Endothelial cell of umbilical vein (primary cell): ENCODE results near the gene TMEM130. TPM values are rescaled to one million over a fixed set of nuclear protein-coding genes. Genes with fewer than 3 reads are reported as not detected.

Experiments
- BruUV-seq: library from RNA; stranded (reverse); fragments of 400-500 nt; replicated peaks from 2 replicates; lab custom pipeline; 2021; lab: Mats Ljungman, UMichigan
- CTCF ChIA-PET: fragments of 300-600, 350-600 bp; sonication (Branson Sonifier 250); formaldehyde crosslinking; loops from one replicate; lab custom pipeline; 2021; ENCODE audit warnings: antibody characterized with exemption, inconsistent platforms; lab: Charles Lee
- POLR2A ChIA-PET: fragments of 300-600, 350-600 bp; sonication (Branson Sonifier 250); formaldehyde crosslinking; loops from one replicate; lab custom pipeline; 2021; ENCODE audit warnings: antibody characterized with exemption, inconsistent platforms; lab: Charles Lee
- DNase-seq: peaks from one replicate; pipeline ENCODE4 v3.0.0-alpha.2; 2011; ENCODE audit warnings: low read depth, low spot score
- FAIRE-seq: peaks from 2 replicates; lab custom pipeline; 2011; peaks lifted over from hg19 to GRCh38; lab: Jason Lieb, UNC
- H2AFZ ChIP-seq: 2 replicates; pipeline ENCODE4 v1.6.0; 2012; ENCODE audit warnings: low read depth, low read length, control low read depth, inconsistent platforms
- H3K27ac ChIP-seq: 2 replicates; pipeline ENCODE4 v1.5.1; 2011; ENCODE audit warnings: low read depth, mild to moderate bottlenecking, control low read depth, low read length, moderate library complexity; ENCODE audit not compliant: insufficient read depth
- H3K27me3 ChIP-seq, 2 experiments: 2 replicates each; pipeline versions ENCODE4 v1.6.0 to v1.6.1; 2011; ENCODE audit warnings: low read length in 2 of 2, mixed read lengths in 1 of 2; ENCODE audit not compliant: control insufficient read depth in 2 of 2, insufficient read depth in 2 of 2
- H3K36me3 ChIP-seq, 2 experiments: 2 replicates in 1 of 2; 3 replicates in 1 of 2; pipeline ENCODE4 v1.5.1; 2011; ENCODE audit warnings: low read length in 2 of 2, mild to moderate bottlenecking in 1 of 2, moderate library complexity in 1 of 2; ENCODE audit not compliant: control insufficient read depth in 2 of 2, insufficient read depth in 2 of 2; ENCODE audit errors: extremely low read depth in 1 of 2
- H3K4me1 ChIP-seq: 3 replicates; pipeline ENCODE4 v1.5.1; 2011; ENCODE audit warnings: mild to moderate bottlenecking, low read length; ENCODE audit not compliant: control insufficient read depth, insufficient read depth; ENCODE audit errors: extremely low read depth
- H3K4me2 ChIP-seq: 2 replicates; pipeline ENCODE4 v1.6.1; 2011; ENCODE audit warnings: low read length, control low read depth, mixed read lengths; ENCODE audit not compliant: insufficient read depth
- H3K4me3 ChIP-seq, 3 experiments: fragments of 200-600 bp in 1 of 3; sonication (generic), shearing (Covaris generic) in 1 of 3; replicated peaks in 1 of 3; 2 replicates each; pipeline ENCODE4 v1.5.1; 2011 to 2016; ENCODE audit warnings: control low read depth in 3 of 3, low read length in 3 of 3, mild to moderate bottlenecking in 2 of 3, inconsistent platforms in 1 of 3, low read depth in 1 of 3, moderate library complexity in 1 of 3; ENCODE audit not compliant: insufficient read depth in 1 of 3
- H3K79me2 ChIP-seq: 2 replicates; pipeline ENCODE4 v1.6.0; 2012; ENCODE audit warnings: low read length, inconsistent platforms; ENCODE audit not compliant: control insufficient read depth, insufficient read depth
- H3K9ac ChIP-seq: replicated peaks from 2 replicates; pipeline ENCODE3; 2011; ENCODE audit warnings: low read length, control low read depth; ENCODE audit not compliant: insufficient read depth; ENCODE audit errors: extremely low read depth
- H3K9me1 ChIP-seq: replicated peaks from 3 replicates; pipeline ENCODE4 v1.6.0; 2011; ENCODE audit warnings: mild to moderate bottlenecking, low read length; ENCODE audit not compliant: control insufficient read depth, insufficient read depth; ENCODE audit errors: extremely low read depth
- H3K9me3 ChIP-seq: replicated peaks from 2 replicates; pipeline ENCODE4 v1.5.1; 2012; ENCODE audit warnings: low read length, inconsistent platforms; ENCODE audit not compliant: control insufficient read depth, insufficient read depth
- H4K20me1 ChIP-seq: replicated peaks from 2 replicates; pipeline ENCODE3; 2011; ENCODE audit warnings: mild to moderate bottlenecking, low read length; ENCODE audit not compliant: control insufficient read depth, insufficient read depth; ENCODE audit errors: extremely low read depth
- EZH2 ChIP-seq: IDR thresholded peaks from 2 replicates; pipeline ENCODE4 v1.6.1; 2012; ENCODE audit warnings: borderline replicate concordance, low read depth, mild to moderate bottlenecking, moderate library complexity, low read length, inconsistent platforms; ENCODE audit not compliant: severe bottlenecking
- FOS ChIP-seq: IDR thresholded peaks from 2 replicates; pipeline ENCODE4 v1.6.1; 2011; ENCODE audit warnings: mild to moderate bottlenecking, low read length, moderate library complexity, borderline replicate concordance; ENCODE audit not compliant: insufficient read depth
- GATA2 ChIP-seq: IDR thresholded peaks from 2 replicates; pipeline ENCODE4 v1.7.0; 2011; ENCODE audit warnings: low read depth, mild to moderate bottlenecking, moderate library complexity, mixed read lengths, low read length; ENCODE audit not compliant: insufficient read length, insufficient read depth
- JUN ChIP-seq: IDR thresholded peaks from 2 replicates; pipeline ENCODE4 v1.6.1; 2011; ENCODE audit warnings: borderline replicate concordance, low read depth; ENCODE audit not compliant: insufficient read length, insufficient read depth
- MYC ChIP-seq: IDR thresholded peaks from one replicate; pipeline ENCODE4 v1.6.1; 2011; ENCODE audit warnings: mild to moderate bottlenecking, low read depth, low read length
- POLR2A ChIP-seq: IDR thresholded peaks from 2 replicates; pipeline ENCODE4 v1.6.1; 2012; ENCODE audit warnings: low read depth, mild to moderate bottlenecking, control low read depth, low read length
- POLR2AphosphoS5 ChIP-seq: IDR thresholded peaks from 2 replicates; pipeline ENCODE4 v1.6.1; 2012; ENCODE audit warnings: low read depth, mild to moderate bottlenecking, control low read depth, low read length, moderate library complexity; ENCODE audit not compliant: insufficient read depth
- dilution Hi-C: fragments of 300-500 bp; cut with MboI; formaldehyde crosslinking; loops from one replicate; pipeline ENCODE4 v1.15.0; 2019; ENCODE audit warnings: low sequenced_read_pairs; ENCODE audit not compliant: extremely low pct_ligation_motif_present
- intact Hi-C: fragments of 100-400 bp; cut with micrococcal nuclease; formaldehyde crosslinking; loops from one replicate; pipeline ENCODE4 v1.10.0; 2022
- polyA plus RNA-seq, 4 experiments: library from polyadenylated mRNA; depleted of rRNA in 3 of 4; stranded (reverse) in 3 of 4; unstranded in 1 of 4; fragments of >200 nt; gene quantifications; 2 replicates each; pipeline versions ENCODE4 v1.2.1 to v1.2.3, GENCODE V29; 2011 to 2012; ENCODE audit warnings: missing spikeins in 1 of 4
- total RNA-seq: library from RNA; stranded (reverse); gene quantifications from 2 replicates; pipeline ENCODE4 v1.2.3, GENCODE V29; 2021
- TF ChIP-seq, protein P1 (sequence below), 2 donors: IDR thresholded peaks; 1 replicate in 1 of 2; 2 replicates in 1 of 2; pipeline ENCODE4 v1.5.1; 2011; ENCODE audit warnings: low read length in 2 of 2, mild to moderate bottlenecking in 2 of 2, moderate library complexity in 2 of 2, control low read depth in 1 of 2, inconsistent platforms in 1 of 2, low read depth in 1 of 2; ENCODE audit not compliant: insufficient read depth in 1 of 2; ENCODE audit errors: extremely low read depth in 1 of 2
- TF ChIP-seq, protein P2 (sequence below): IDR thresholded peaks from 2 replicates; pipeline ENCODE4 v1.6.1; 2011; ENCODE audit not compliant: insufficient read depth, insufficient read length

Gene TMEM130
- total and polyA plus RNA-seq, 2 donors (not counting 3 experiments of a cell fraction or from before 2014, with no cell fraction given), result not detected

DNA sequence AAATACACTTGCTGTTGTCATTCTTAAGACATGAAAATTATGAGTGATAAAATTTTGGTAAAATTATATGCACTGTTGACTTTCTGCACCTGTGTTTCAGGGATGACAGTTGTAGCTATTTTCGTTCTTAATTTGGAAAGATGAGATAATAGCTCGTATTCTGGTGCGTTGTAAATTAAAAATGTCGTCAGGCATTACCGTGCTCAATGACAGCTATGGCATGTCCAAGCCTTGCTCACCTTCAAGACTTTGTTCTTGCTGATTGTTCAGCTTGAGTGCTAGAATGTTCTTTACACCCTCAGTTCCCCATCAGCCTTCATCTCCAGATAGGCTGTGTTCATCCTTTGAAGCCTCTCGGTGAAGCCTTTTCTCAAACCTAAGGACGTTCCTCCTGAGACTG lies 30.0 kb upstream of the TMEM130 start:
- Histone ChIP-seq H3K36me3 (peaks cover 28 to 41% of the 10 kb centered on the region in 2 experiments), H3K4me2 (no peak overlapping the region), H2AFZ (no peak overlapping the region), H4K20me1 (no peaks in the 10 kb centered on the region), H3K79me2 (no peaks in the 10 kb centered on the region), H3K4me3 (no peak overlapping the region), H3K9me3 (no peaks in the 10 kb centered on the region), H3K27me3 (no peaks in the 10 kb centered on the region), H3K9ac (no peak overlapping the region), H3K9me1 (no peaks in the 10 kb centered on the region), H3K4me1 (no peaks in the 10 kb centered on the region), H3K27ac (no peak overlapping the region)
- TF ChIP-seq EZH2, result no peak
- no peak for TF ChIP-seq MYC
- TF ChIP-seq POLR2A, result no peak
- intact Hi-C loops (no loop called here), dilution Hi-C loops (no loop called here)
- no TSS peak for BruUV-seq
- FAIRE-seq, result no peak
- POLR2A ChIA-PET, result no interaction called here
- DNase-seq, result no peak
- CTCF ChIA-PET, result no interaction called here

DNA sequence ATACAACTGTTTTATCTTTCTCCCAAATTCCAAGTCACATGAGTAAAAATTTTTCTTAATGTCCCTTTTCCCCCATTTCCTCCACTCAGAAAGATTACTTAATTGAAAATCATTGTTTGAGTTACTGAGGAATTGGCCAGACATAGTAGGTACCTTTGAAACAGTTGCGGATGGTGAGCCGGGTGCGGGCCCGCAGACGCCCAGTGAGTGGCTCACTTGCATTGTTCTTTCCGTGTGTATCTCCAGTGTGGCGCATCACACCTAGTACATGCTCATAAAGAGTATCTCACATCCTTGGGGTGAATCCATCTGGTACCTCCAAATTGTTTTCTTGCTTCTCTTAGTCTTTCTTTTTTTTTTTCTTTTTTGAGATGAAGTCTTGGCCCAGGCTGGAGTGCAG lies 22.8 kb upstream of the TMEM130 start:
- no peaks in the 10 kb centered on the region for H3K79me2 ChIP-seq
- CTCF ChIA-PET, result interaction anchor here (1.4 kb wide), 1 partner anchor 11 kb away, joined by 3 read pairs; no protein-coding TSS in a partner anchor
- dilution Hi-C loops (no loop called here), intact Hi-C loops (no loop called here)
- FAIRE-seq (no peak), DNase-seq (no peak)
- H3K27ac ChIP-seq, result no peak overlapping the region
- no peak overlapping the region for H3K4me2 ChIP-seq
- no peaks in the 10 kb centered on the region for H4K20me1 ChIP-seq
- no TSS peak for BruUV-seq
- H2AFZ ChIP-seq, result no peak overlapping the region
- POLR2A ChIA-PET, result no interaction called here
- H3K4me3 ChIP-seq, result no peak overlapping the region
- H3K9ac ChIP-seq, result no peak overlapping the region
- no peaks in the 10 kb centered on the region for H3K27me3 ChIP-seq
- H3K9me1 ChIP-seq, result no peaks in the 10 kb centered on the region
- TF ChIP-seq EZH2 (no peak), JUN (no peak), GATA2 (no peak), MYC (no peak), FOS (no peak), POLR2AphosphoS5 (no peak), POLR2A (no peak)
- TF ChIP-seq, protein P1, sequence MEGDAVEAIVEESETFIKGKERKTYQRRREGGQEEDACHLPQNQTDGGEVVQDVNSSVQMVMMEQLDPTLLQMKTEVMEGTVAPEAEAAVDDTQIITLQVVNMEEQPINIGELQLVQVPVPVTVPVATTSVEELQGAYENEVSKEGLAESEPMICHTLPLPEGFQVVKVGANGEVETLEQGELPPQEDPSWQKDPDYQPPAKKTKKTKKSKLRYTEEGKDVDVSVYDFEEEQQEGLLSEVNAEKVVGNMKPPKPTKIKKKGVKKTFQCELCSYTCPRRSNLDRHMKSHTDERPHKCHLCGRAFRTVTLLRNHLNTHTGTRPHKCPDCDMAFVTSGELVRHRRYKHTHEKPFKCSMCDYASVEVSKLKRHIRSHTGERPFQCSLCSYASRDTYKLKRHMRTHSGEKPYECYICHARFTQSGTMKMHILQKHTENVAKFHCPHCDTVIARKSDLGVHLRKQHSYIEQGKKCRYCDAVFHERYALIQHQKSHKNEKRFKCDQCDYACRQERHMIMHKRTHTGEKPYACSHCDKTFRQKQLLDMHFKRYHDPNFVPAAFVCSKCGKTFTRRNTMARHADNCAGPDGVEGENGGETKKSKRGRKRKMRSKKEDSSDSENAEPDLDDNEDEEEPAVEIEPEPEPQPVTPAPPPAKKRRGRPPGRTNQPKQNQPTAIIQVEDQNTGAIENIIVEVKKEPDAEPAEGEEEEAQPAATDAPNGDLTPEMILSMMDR (IDR thresholded peaks at IDR 0.05; ENCODE audit: extremely low read depth in 1 of 2, insufficient read depth in 1 of 2, low read depth in 1 of 2, low read length in 2 of 2), result no peak
- TF ChIP-seq, protein P2, sequence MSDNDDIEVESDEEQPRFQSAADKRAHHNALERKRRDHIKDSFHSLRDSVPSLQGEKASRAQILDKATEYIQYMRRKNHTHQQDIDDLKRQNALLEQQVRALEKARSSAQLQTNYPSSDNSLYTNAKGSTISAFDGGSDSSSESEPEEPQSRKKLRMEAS, result no peak
- no peaks in the 10 kb centered on the region for H3K9me3 ChIP-seq
- peaks cover 23 to 27% of the 10 kb centered on the region in 2 experiments for H3K36me3 ChIP-seq
- no peaks in the 10 kb centered on the region for H3K4me1 ChIP-seq
